ENCODE data around the gene DNAJC6.
"Not testable (repeated sequence)": the region's sequence is repeated elsewhere in the genome, so short reads cannot be mapped to it uniquely, and the experiment has no call there.

Gene DNAJC6

GRCh38 chr1:65360648-65361047, 51.3 kb downstream of the DNAJC6 start:
- no peak for DNase-seq

- no peak for DNase-seq
These were observed 53.2 kb downstream of the DNAJC6 start for GRCh38 chr1:65362545-65362944.

- DNase-seq: no peak
These were observed 54.1 kb downstream of the DNAJC6 start for GRCh38 chr1:65363484-65363883.

- DNase-seq: no peak
These were observed 59.1 kb downstream of the DNAJC6 start for GRCh38 chr1:65368403-65368802.

GRCh38 chr1:65371544-65371943, 62.2 kb downstream of the DNAJC6 start:
- no peak for DNase-seq

- DNase-seq: no peak
These were observed 63.2 kb downstream of the DNAJC6 start for GRCh38 chr1:65372557-65372956.

- DNase-seq: no peak
These were observed 68.3 kb downstream of the DNAJC6 start for GRCh38 chr1:65377496-65378246.

- DNase-seq: no peak
These were observed 69.1 kb downstream of the DNAJC6 start for GRCh38 chr1:65378247-65378946.

- not testable (repeated sequence) for DNase-seq
These were observed 75.1 kb downstream of the DNAJC6 start for GRCh38 chr1:65384426-65384825.

GRCh38 chr1:65386439-65386838, 77.1 kb downstream of the DNAJC6 start:
- no peak for DNase-seq

GRCh38 chr1:65387821-65388220, 78.5 kb downstream of the DNAJC6 start:
- no peak for DNase-seq

GRCh38 chr1:65388908-65389695, 79.8 kb downstream of the DNAJC6 start:
- DNase-seq: no peak

- DNase-seq: no peak
These were observed 83.2 kb downstream of the DNAJC6 start for GRCh38 chr1:65392497-65392896.

- DNase-seq: no peak
These were observed 84.0 kb downstream of the DNAJC6 start for GRCh38 chr1:65393347-65393746.

- DNase-seq: no peak
These were observed 84.6 kb downstream of the DNAJC6 start for GRCh38 chr1:65393928-65394327.

- DNase-seq: no peak
These were observed 86.7 kb downstream of the DNAJC6 start for GRCh38 chr1:65395887-65396612.

GRCh38 chr1:65398083-65398482, 88.7 kb downstream of the DNAJC6 start:
- no peak for DNase-seq

GRCh38 chr1:65399003-65399402, 89.7 kb downstream of the DNAJC6 start:
- no peak for DNase-seq

- no peak for DNase-seq
These were observed 92.3 kb downstream of the DNAJC6 start for GRCh38 chr1:65401612-65402011.

- no peak for DNase-seq
These were observed 95.6 kb downstream of the DNAJC6 start for GRCh38 chr1:65404941-65405340.

GRCh38 chr1:65407877-65408276, 98.5 kb downstream of the DNAJC6 start:
- no peak for DNase-seq

- no peak for DNase-seq
These were observed 100.0 kb downstream of the DNAJC6 start for GRCh38 chr1:65409314-65409713.

GRCh38 chr1:65409816-65410326, 100.5 kb downstream of the DNAJC6 start:
- no peak for DNase-seq

Data from Kasumi-1 (cell line).